Retinal pigment epithelial cell (primary cell): ENCODE results near the gene CGNL1.
A peak's percentile ranks its signal among the peaks of the same experiment; 100 is the strongest.

Experiments used
- DNase-seq: peaks from one replicate; pipeline ENCODE4 v3.0.0-alpha.2; 2010; ENCODE audit warnings: low read depth
- H3K4me3 ChIP-seq: 2 replicates; pipeline ENCODE4 v1.5.1; 2011; ENCODE audit warnings: mild to moderate bottlenecking, low read length, control low read depth, moderate library complexity
- CTCF ChIP-seq: conservative IDR thresholded peaks from 2 replicates; pipeline ENCODE4 v1.5.1; 2011; ENCODE audit warnings: low read depth, low read length, control low read depth, inconsistent platforms

Gene CGNL1

GRCh38 chr15:57552678-57553334 lies 176.5 kb downstream of the CGNL1 start:
- no peak for DNase-seq
- TF ChIP-seq CTCF = no peak

DNA sequence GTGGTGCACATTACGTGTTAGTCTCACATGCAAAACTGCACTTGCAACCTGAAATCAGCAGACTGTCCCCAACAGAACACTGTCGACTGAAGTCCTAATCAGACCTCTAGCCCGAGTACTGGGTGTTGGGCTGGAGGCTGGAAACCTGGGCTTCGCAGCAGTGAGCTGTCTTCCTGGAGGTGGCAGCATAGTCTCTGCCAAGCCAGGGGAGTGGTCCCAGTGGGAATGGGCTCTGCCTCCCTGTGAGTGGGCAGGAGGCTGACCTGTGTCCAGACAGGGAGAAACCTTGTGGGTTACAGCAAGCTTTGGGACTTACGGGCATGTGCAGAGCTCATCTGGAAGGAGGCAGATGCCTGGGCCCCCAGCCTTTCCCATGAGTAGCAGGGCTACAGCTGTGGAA lies 177.2 kb downstream of the CGNL1 start:
- no peak for DNase-seq
- H3K4me3 ChIP-seq = no peak overlapping the region
- TF ChIP-seq CTCF = peak; percentile 14

More at GRCh38 chr15:57552678-57553334, 176.5 kb downstream of the CGNL1 start:
- H3K4me3 ChIP-seq = no peak overlapping the region

DNA sequence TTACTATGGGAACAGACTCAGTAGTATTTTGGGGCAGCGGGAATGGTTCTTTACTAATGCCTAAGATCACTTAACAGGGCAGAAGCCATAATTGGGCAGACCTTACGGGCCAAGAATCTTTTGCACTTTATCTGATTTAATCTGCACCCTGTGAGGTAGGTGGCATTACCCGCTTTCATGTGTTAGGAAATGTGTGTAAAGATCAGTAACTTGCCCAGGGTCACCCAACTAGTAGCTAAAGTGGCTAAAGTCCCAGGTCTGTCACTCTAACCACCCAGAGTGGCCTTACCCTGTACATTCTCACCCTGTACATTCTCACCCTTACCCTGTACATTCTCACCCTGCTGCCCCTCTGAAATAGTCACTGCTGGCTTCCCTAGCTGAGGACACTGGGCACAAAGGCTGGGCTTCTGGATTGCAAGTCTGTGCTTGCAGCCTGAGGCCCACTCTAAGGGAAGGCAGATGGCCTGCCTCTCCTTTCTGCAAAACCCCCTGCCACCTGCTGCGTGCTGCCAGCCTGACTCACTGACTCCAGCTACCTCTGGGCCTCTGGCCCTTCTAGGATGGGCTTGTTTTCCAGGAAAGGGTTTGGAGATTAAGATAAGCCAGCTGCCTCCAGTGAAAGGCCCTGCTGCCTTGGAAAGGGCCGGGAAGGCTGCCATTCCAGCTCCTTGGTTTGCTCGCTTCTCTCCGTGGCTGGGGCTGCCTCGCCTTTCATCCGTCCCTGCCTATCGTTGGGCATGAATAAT lies 177.9 kb downstream of the CGNL1 start:
- DNase-seq = peak; percentile 56
- TF ChIP-seq CTCF = no peak
- H3K4me3 ChIP-seq = no peak overlapping the region

DNA sequence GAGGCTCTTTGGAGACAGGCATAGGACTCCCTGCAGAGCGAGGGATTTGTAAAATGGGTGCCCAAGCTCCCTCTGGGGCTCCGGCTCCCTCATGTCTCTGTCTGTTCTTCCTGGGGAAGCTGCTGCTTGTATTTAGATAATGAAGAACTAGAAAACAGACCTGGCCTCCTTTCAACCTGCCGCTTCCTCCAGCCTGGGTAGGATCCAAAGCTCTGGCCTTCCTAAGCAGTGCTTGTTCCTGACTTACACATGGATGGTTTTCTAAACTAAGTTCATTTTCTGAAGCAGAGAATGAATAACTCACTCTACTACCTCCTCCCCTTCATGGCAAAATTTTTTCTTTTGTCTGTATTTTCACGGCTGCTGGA lies 178.5 kb downstream of the CGNL1 start:
- no peak for DNase-seq
- H3K4me3 ChIP-seq = no peak overlapping the region
- no peak for TF ChIP-seq CTCF

DNA sequence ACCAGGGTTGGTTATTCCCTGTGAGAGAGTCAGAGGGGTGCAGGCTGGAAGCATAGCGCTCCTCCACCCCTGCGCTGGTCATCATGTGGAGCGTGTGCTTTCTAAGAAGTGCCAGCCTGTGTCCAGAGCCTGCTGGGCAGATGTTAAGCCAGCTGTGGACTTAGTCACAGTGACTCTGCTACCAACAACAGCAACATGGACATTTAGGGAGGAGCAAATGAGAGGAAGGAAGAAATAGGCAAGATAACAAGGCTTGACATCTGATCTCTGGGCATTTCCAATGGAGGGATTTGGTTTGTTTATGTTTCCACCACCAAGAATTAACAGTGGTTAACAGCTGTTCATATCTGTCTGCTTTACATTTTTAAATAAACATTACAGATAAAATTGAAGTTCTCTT lies 179.0 kb downstream of the CGNL1 start:
- H3K4me3 ChIP-seq = no peak overlapping the region
- TF ChIP-seq CTCF = no peak
- DNase-seq = no peak

GRCh38 chr15:57556040-57556439 lies 179.7 kb downstream of the CGNL1 start:
- no peak overlapping the region for H3K4me3 ChIP-seq
- no peak for DNase-seq
- TF ChIP-seq CTCF = no peak

DNA sequence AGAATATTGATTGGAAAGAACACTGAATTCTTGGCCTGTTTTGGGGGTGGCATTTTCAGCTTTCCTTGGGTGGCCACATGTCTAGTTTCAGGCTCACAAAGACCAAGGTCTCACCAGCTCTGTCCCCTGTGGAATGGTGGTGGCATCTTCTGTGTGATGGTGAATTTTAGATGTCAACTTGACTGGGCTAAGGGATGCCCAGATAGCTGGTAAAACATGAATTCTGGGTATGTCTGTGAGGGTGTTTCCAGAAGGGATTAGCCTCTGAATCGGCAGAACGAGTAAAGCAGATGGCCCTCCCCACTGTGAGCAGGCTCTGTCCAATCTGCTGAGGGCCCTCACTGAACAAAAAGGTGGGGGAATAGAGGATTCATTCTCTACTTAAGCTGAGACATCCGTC lies 181.0 kb downstream of the CGNL1 start:
- DNase-seq = no peak
- TF ChIP-seq CTCF = no peak
- H3K4me3 ChIP-seq = no peak overlapping the region
